NT2/D1 (cell line): ENCODE results near the gene KRT12.
A peak's percentile ranks its signal among the peaks of the same experiment; 100 is the strongest.

Experiments used
- DNase-seq: peaks from one replicate; pipeline ENCODE4 v3.0.0-alpha.2; 2011; ENCODE audit warnings: low read depth, low spot score
- H3K27me3 ChIP-seq: 2 replicates; pipeline ENCODE4 v1.6.0; 2011; ENCODE audit warnings: mild to moderate bottlenecking; ENCODE audit not compliant: insufficient read length, insufficient read depth
- H3K36me3 ChIP-seq: 2 replicates; pipeline ENCODE4 v1.6.1; 2011; ENCODE audit warnings: mild to moderate bottlenecking, low read length, mixed read lengths; ENCODE audit not compliant: insufficient read depth, insufficient read length
- H3K4me1 ChIP-seq: 2 replicates; pipeline ENCODE4 v1.5.1; 2011; ENCODE audit not compliant: insufficient read depth, insufficient read length
- H3K4me3 ChIP-seq: 2 replicates; pipeline ENCODE4 v1.5.1; 2011; ENCODE audit warnings: low read depth; ENCODE audit not compliant: insufficient read length
- H3K9ac ChIP-seq: 2 replicates; pipeline ENCODE4 v1.6.0; 2011; ENCODE audit warnings: low read depth; ENCODE audit not compliant: insufficient read length
- H3K9me3 ChIP-seq: 2 replicates; pipeline ENCODE4 v1.5.1; 2011; ENCODE audit warnings: mild to moderate bottlenecking, low read length; ENCODE audit not compliant: insufficient read depth
- SUZ12 ChIP-seq: IDR thresholded peaks from 2 replicates; pipeline ENCODE4 v1.6.1; 2011; ENCODE audit not compliant: insufficient read length, insufficient read depth; ENCODE audit errors: extremely low read depth
- YY1 ChIP-seq: IDR thresholded peaks from 2 replicates; pipeline ENCODE4 v1.6.1; 2011; ENCODE audit not compliant: insufficient read length, insufficient read depth
- ZNF274 ChIP-seq: IDR thresholded peaks from 2 replicates; pipeline ENCODE4 v1.6.1; 2011; ENCODE audit warnings: mild to moderate bottlenecking, low read depth, low read length

KRT12 gene

DNA sequence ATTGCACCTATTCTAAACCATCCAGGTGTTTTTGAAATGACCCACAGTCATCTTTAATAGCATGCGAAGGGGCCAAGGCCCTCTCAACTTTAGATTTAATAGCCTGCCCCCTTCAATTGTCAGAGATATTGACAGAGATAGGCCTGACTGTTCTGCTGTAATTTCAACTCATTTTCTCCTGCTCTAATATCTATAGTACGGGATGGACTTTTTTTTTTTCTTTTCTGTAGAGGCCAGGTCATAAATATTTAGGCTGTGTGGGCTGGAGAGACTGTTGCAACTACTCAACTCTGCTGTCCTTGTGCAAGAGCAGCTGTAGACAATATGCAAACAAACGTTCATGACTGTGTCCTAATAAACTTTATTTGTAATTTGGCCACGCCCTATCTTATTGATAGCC lies 42.7 kb upstream of the KRT12 start:
- Histone ChIP-seq H3K36me3 (no peaks in the 10 kb centered on the region), H3K9me3 (no peaks in the 10 kb centered on the region), H3K27me3 (no peaks in the 10 kb centered on the region), H3K4me1 (no peaks in the 10 kb centered on the region), H3K4me3 (no peak overlapping the region), H3K9ac (no peak overlapping the region)
- DNase-seq = no peak
- TF ChIP-seq YY1 (no peak), SUZ12 (no peak), ZNF274 (no peak)

DNA sequence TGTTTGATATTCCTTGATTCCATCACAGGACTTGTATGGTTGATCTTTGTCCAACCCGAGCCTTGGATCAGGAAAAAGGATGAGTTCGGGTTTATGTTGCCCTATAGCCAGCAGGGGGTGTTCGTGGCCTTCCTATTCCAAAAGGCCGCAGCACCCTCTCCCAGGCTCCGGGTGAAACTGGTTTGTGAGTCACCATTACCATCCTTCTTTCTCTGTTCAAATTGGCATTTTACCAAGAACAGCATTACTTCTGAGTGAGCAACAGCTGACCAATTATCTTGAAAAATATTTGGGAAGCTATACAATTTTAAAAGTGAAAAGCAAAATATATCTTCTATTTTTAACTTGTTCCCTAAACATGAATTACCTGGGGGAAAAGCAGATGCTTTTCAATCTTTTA lies 42.3 kb upstream of the KRT12 start:
- TF ChIP-seq ZNF274 = no peak
- no peak for TF ChIP-seq YY1
- TF ChIP-seq SUZ12 = no peak

DNA sequence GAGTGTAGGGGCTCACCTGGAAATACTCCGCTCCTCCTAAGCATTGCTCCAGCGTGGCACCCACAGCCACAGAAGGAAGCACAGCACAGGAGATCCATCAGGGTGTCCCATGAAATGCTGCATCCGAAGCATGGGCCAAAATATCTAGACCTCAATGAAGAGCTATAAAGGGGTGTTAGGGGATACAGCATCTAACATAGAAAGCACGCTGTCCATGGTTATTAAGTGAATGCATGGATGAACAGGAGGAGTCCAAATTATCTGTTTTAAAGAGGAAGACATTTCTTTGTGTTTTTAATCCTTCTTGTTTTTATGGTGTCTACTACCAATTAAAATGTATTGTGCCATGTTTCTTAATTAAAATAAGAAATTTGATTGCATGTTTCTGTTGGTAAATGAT lies 39.6 kb upstream of the KRT12 start:
- Histone ChIP-seq H3K9me3 (no peaks in the 10 kb centered on the region), H3K9ac (no peak overlapping the region), H3K27me3 (no peaks in the 10 kb centered on the region), H3K36me3 (no peaks in the 10 kb centered on the region), H3K4me1 (no peaks in the 10 kb centered on the region), H3K4me3 (no peak overlapping the region)
- no peak for DNase-seq
- TF ChIP-seq SUZ12 (no peak), YY1 (no peak), ZNF274 (no peak)

More for the DNA sequence above, 42.3 kb upstream of the KRT12 start:
- no peaks in the 10 kb centered on the region for H3K27me3 ChIP-seq
- H3K36me3 ChIP-seq = no peaks in the 10 kb centered on the region
- DNase-seq = peak; percentile 43
- H3K4me1 ChIP-seq = no peaks in the 10 kb centered on the region
- no peak overlapping the region for H3K9ac ChIP-seq
- H3K9me3 ChIP-seq = no peaks in the 10 kb centered on the region
- no peak overlapping the region for H3K4me3 ChIP-seq

DNA sequence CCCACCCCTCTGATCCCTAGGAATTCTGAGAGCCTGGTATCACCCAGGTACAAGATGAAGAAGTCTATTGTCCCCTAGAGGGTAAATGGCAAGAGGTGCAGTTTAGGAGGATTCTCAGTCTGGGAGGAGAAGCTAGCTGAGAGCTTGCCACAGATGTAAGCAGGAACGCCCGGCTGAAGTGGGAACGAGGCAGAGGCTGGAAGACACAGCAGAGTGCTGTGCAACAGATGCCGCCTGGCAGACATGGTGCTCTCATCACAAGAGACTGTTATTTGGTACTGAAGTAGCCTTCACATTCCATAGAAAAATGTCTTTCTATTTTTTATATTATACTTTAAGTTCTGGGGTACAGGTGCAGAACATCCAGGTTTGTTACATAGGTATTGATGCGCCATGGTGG lies 38.3 kb upstream of the KRT12 start:
- Histone ChIP-seq H3K36me3 (no peaks in the 10 kb centered on the region), H3K27me3 (no peaks in the 10 kb centered on the region), H3K9ac (no peak overlapping the region), H3K9me3 (no peaks in the 10 kb centered on the region), H3K4me3 (no peak overlapping the region), H3K4me1 (no peaks in the 10 kb centered on the region)
- TF ChIP-seq YY1 (no peak), SUZ12 (no peak), ZNF274 (no peak)
- no peak for DNase-seq

DNA sequence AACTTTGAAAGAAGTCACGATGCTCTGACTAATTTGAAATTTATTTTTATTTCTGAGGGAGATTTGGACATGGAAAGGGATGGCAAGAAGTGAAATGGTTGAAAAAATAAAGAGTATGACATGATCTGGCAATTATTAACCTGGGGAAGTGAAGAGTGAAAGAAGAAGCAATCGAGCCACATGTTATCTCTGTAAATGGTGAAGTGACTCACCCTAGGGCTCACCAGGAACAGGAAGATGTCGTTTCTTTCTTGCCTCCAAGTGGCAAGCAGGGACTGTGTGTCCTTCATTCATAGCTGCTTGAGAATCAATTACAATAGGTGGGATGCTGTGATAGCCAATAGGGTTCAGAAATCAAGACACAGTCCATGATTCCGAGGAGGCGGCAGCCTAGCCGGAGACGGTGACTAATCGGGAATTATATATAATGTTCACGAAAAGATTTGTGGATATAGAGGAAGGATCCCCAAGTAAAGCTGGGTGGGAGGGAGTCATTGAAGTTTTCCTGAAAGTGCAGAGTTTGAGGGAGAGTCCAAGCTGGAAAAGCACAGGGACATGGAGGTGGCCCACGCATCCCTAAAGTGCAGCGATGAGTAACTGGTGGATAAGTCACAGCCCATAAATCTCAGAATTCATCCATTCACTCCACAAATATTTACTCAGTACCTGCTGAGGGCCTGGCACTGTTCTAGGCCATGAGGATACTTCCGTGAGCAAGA lies 36.3 kb upstream of the KRT12 start:
- Histone ChIP-seq H3K4me1 (no peaks in the 10 kb centered on the region), H3K9ac (no peak overlapping the region), H3K4me3 (no peak overlapping the region), H3K36me3 (no peaks in the 10 kb centered on the region), H3K27me3 (no peaks in the 10 kb centered on the region), H3K9me3 (no peaks in the 10 kb centered on the region)
- no peak for TF ChIP-seq YY1
- TF ChIP-seq ZNF274 = no peak
- no peak for TF ChIP-seq SUZ12
- no peak for DNase-seq

DNA sequence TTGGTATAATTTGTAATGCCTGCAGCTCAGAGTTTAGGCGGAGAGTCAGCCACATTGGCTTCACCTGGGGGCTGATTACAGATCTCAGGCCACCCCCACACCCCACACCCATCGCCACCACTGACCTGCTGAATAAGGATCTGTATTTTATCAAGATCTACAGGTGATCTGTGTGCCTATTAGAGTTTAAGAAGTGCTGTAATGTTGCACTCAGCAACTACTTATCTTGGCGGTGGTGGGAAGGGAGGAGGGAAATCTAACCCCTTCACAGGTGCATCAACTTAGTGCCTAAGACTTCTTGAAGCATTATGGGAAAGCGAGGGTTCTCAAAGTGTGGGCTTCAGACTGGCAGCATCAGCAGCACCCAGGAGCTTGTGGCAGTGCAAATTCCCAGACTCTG lies 35.5 kb upstream of the KRT12 start:
- TF ChIP-seq ZNF274 (no peak), YY1 (no peak), SUZ12 (no peak)
- Histone ChIP-seq H3K4me1 (no peaks in the 10 kb centered on the region), H3K9ac (no peak overlapping the region), H3K27me3 (no peaks in the 10 kb centered on the region), H3K9me3 (no peaks in the 10 kb centered on the region), H3K4me3 (no peak overlapping the region), H3K36me3 (no peaks in the 10 kb centered on the region)
- no peak for DNase-seq

DNA sequence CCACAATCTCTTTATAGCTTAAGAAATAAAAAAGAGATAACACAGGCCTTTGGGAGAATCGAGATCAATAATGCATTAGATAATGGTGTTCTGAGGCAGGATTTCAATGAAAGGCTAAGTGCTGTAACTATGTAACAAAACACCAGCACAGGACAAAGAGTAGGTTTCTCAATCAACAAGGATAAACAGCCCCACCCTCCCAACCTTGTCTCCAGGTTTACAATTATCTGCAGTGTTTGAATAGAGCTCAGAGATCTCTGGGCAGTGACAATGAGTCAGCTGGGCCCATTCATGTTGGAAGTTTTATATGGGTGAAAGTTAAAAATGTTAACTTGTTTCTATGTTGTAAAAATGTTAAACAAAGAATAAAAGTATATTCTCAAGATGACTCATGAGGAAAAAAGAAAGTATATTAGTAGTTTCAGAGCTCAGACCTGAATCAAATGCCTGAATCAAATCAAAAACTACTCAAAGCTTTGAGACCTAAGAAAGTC lies 35.0 kb upstream of the KRT12 start:
- Histone ChIP-seq H3K9ac (no peak overlapping the region), H3K9me3 (no peaks in the 10 kb centered on the region), H3K36me3 (no peaks in the 10 kb centered on the region), H3K27me3 (no peaks in the 10 kb centered on the region), H3K4me3 (no peak overlapping the region), H3K4me1 (no peaks in the 10 kb centered on the region)
- no peak for DNase-seq
- no peak for TF ChIP-seq SUZ12
